HepG2 (cell line): ENCODE measurements around the gene ZBP1. TPM values are rescaled to one million over a fixed set of nuclear protein-coding genes. Genes with fewer than 3 reads are reported as not detected.

Source experiments
- CBX2 ChIP-seq, 2 experiments: fragments of 200-600 bp in 1 of 2; sonication (generic); formaldehyde crosslinking in 1 of 2; IDR thresholded peaks; 2 replicates each; pipeline versions ENCODE4 v1.7.0 to v1.8.1; 2018 to 2022; ENCODE audit warnings: low read depth in 2 of 2, low read length in 1 of 2, mild to moderate bottlenecking in 1 of 2, missing genetic modification reagents in 1 of 2
- CREM ChIP-seq, 2 experiments: sonication (generic) in 1 of 2; formaldehyde crosslinking in 1 of 2; IDR thresholded peaks; 2 replicates each; pipeline versions ENCODE4 v1.4.0 to v1.6.1; 2016 to 2020; ENCODE audit warnings: antibody characterized with exemption in 1 of 2, mild to moderate bottlenecking in 1 of 2, missing genetic modification reagents in 1 of 2
- DRAP1 ChIP-seq: IDR thresholded peaks from 2 replicates; pipeline ENCODE4 v1.6.1; 2016; ENCODE audit warnings: missing genetic modification reagents, missing compliant biosample characterization
- KLF9 ChIP-seq: IDR thresholded peaks from 2 replicates; pipeline ENCODE4 v1.6.1; 2016; ENCODE audit warnings: low read depth
- MEIS1 ChIP-seq: sonication (generic); formaldehyde crosslinking; IDR thresholded peaks from 2 replicates; pipeline ENCODE4 v1.9.0; 2021; ENCODE audit warnings: mild to moderate bottlenecking, missing genetic modification reagents, moderate library complexity, borderline replicate concordance
- MTA1 ChIP-seq: sonication (generic); formaldehyde crosslinking; IDR thresholded peaks from 2 replicates; pipeline ENCODE4 v1.4.0; 2020; ENCODE audit warnings: missing genetic modification reagents, mild to moderate bottlenecking, borderline replicate concordance
- NR1H2 ChIP-seq: sonication (generic); formaldehyde crosslinking; IDR thresholded peaks from 2 replicates; pipeline ENCODE4 v1.8.1; 2022; ENCODE audit warnings: low read depth, missing genetic modification reagents, borderline replicate concordance
- PHF21A ChIP-seq: sonication (generic); formaldehyde crosslinking; IDR thresholded peaks from 2 replicates; pipeline ENCODE4 v1.5.0; 2020; ENCODE audit warnings: mild to moderate bottlenecking, missing genetic modification reagents
- TOPORS ChIP-seq: sonication (generic); formaldehyde crosslinking; IDR thresholded peaks from 2 replicates; pipeline ENCODE4 v1.8.0; 2023; ENCODE audit warnings: mild to moderate bottlenecking, missing genetic modification reagents
- ZMAT3 ChIP-seq: sonication (generic); formaldehyde crosslinking; conservative IDR thresholded peaks from 2 replicates; pipeline ENCODE4 v1.7.0; 2021; ENCODE audit warnings: missing genetic modification reagents
- ZMYM2 ChIP-seq: sonication (generic); formaldehyde crosslinking; IDR thresholded peaks from 2 replicates; pipeline ENCODE4 v1.8.0; 2022; ENCODE audit warnings: mild to moderate bottlenecking, missing genetic modification reagents
- ZNF17 ChIP-seq: sonication (generic); formaldehyde crosslinking; IDR thresholded peaks from 2 replicates; pipeline ENCODE4 v1.5.0; 2020; ENCODE audit warnings: mild to moderate bottlenecking, missing genetic modification reagents
- ZNF333 ChIP-seq: sonication (generic); formaldehyde crosslinking; IDR thresholded peaks from 2 replicates; pipeline ENCODE4 v1.4.0; 2020; ENCODE audit warnings: mild to moderate bottlenecking, missing genetic modification reagents, borderline replicate concordance
- ZNF350 ChIP-seq: sonication (generic); formaldehyde crosslinking; IDR thresholded peaks from 2 replicates; pipeline ENCODE4 v1.4.0; 2020; ENCODE audit warnings: mild to moderate bottlenecking, low read depth, missing genetic modification reagents, borderline replicate concordance
- ZNF546 ChIP-seq: sonication (generic); formaldehyde crosslinking; conservative IDR thresholded peaks from 2 replicates; pipeline ENCODE4 v1.8.1; 2023; ENCODE audit warnings: mild to moderate bottlenecking, missing genetic modification reagents
- ZNF672 ChIP-seq: sonication (generic); formaldehyde crosslinking; IDR thresholded peaks from 2 replicates; pipeline ENCODE4 v1.8.1; 2022; ENCODE audit warnings: missing genetic modification reagents
- polyA plus RNA-seq, 8 experiments: library from polyadenylated mRNA; depleted of rRNA in 3 of 8; stranded (reverse) in 7 of 8; unstranded in 1 of 8; fragments of >200 nt; fragmentation: Illumina TruSeq in 4 of 8; extraction: Trizol in 4 of 8; gene quantifications; 2 replicates each; pipeline versions ENCODE4 v1.2.1 to v1.2.3, GENCODE V29; 2011 to 2016; ENCODE audit warnings: low read depth in 4 of 8, missing spikeins in 1 of 8, mixed read lengths in 1 of 8; ENCODE audit not compliant: insufficient read depth in 1 of 8
- total RNA-seq, 5 experiments: library from RNA; depleted of rRNA; stranded (reverse); fragments of >200 nt; fragmentation: Illumina TruSeq; extraction: Trizol; gene quantifications; 2 replicates each; pipeline ENCODE4 v1.2.3, GENCODE V29; 2016; ENCODE audit warnings: low read depth in 1 of 5
- TF ChIP-seq, protein P1 (sequence below), 2 experiments: sonication (generic) in 1 of 2; formaldehyde crosslinking in 1 of 2; IDR thresholded peaks; 2 replicates each; pipeline versions ENCODE4 v1.6.1 to v1.9.0; 2014 to 2022; ENCODE audit warnings: antibody characterized with exemption in 1 of 2, borderline replicate concordance in 1 of 2, inconsistent platforms in 1 of 2, low read depth in 1 of 2, missing genetic modification reagents in 1 of 2
- TF ChIP-seq, protein P2 (sequence below): sonication (generic); formaldehyde crosslinking; IDR thresholded peaks from 2 replicates; pipeline ENCODE4 v1.4.0; 2020; ENCODE audit warnings: missing genetic modification reagents

Gene ZBP1
- total and polyA plus RNA-seq, 2 of the 13 experiments (the other 11 are each of a cell fraction or from before 2014, with no cell fraction given), result not detected

- TF ChIP-seq, protein P1, sequence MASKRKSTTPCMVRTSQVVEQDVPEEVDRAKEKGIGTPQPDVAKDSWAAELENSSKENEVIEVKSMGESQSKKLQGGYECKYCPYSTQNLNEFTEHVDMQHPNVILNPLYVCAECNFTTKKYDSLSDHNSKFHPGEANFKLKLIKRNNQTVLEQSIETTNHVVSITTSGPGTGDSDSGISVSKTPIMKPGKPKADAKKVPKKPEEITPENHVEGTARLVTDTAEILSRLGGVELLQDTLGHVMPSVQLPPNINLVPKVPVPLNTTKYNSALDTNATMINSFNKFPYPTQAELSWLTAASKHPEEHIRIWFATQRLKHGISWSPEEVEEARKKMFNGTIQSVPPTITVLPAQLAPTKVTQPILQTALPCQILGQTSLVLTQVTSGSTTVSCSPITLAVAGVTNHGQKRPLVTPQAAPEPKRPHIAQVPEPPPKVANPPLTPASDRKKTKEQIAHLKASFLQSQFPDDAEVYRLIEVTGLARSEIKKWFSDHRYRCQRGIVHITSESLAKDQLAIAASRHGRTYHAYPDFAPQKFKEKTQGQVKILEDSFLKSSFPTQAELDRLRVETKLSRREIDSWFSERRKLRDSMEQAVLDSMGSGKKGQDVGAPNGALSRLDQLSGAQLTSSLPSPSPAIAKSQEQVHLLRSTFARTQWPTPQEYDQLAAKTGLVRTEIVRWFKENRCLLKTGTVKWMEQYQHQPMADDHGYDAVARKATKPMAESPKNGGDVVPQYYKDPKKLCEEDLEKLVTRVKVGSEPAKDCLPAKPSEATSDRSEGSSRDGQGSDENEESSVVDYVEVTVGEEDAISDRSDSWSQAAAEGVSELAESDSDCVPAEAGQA (IDR thresholded peaks at IDR 0.05; ENCODE audit: low read depth), result 0 out of 2 replicates have a peak, but pooled peaks have one; percentile 22
- TF ChIP-seq, protein P1 (CRISPR knock-in tag; IDR thresholded peaks at IDR 0.05; ENCODE audit: borderline replicate concordance), result no peak
- TF ChIP-seq KLF9, result no peak
- TF ChIP-seq CBX2 (IDR thresholded peaks at IDR 0.05; ENCODE audit: low read depth, low read length), result no peak
- no peak for TF ChIP-seq CBX2 (CRISPR knock-in tag; IDR thresholded peaks at IDR 0.05; ENCODE audit: low read depth)
- 0 out of 2 replicates have a peak, but pooled peaks have one; percentile 37 for TF ChIP-seq ZNF350 (CRISPR knock-in tag)
- peak; percentile 83; the same call in 1 of the 2 replicates for TF ChIP-seq ZNF333
- TF ChIP-seq, protein P2, sequence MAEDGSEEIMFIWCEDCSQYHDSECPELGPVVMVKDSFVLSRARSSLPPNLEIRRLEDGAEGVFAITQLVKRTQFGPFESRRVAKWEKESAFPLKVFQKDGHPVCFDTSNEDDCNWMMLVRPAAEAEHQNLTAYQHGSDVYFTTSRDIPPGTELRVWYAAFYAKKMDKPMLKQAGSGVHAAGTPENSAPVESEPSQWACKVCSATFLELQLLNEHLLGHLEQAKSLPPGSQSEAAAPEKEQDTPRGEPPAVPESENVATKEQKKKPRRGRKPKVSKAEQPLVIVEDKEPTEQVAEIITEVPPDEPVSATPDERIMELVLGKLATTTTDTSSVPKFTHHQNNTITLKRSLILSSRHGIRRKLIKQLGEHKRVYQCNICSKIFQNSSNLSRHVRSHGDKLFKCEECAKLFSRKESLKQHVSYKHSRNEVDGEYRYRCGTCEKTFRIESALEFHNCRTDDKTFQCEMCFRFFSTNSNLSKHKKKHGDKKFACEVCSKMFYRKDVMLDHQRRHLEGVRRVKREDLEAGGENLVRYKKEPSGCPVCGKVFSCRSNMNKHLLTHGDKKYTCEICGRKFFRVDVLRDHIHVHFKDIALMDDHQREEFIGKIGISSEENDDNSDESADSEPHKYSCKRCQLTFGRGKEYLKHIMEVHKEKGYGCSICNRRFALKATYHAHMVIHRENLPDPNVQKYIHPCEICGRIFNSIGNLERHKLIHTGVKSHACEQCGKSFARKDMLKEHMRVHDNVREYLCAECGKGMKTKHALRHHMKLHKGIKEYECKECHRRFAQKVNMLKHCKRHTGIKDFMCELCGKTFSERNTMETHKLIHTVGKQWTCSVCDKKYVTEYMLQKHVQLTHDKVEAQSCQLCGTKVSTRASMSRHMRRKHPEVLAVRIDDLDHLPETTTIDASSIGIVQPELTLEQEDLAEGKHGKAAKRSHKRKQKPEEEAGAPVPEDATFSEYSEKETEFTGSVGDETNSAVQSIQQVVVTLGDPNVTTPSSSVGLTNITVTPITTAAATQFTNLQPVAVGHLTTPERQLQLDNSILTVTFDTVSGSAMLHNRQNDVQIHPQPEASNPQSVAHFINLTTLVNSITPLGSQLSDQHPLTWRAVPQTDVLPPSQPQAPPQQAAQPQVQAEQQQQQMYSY (CRISPR knock-in tag), result no peak
- TF ChIP-seq ZNF672 (CRISPR knock-in tag), result no peak
- TF ChIP-seq ZMYM2, result peak; percentile 93
- 0 out of 2 replicates have a peak, but pooled peaks have one; percentile 25 for TF ChIP-seq CREM (IDR thresholded peaks at IDR 0.05)
- no peak for TF ChIP-seq CREM (CRISPR knock-in tag; IDR thresholded peaks at IDR 0.05)
- TF ChIP-seq ZNF17 (CRISPR knock-in tag), result no peak
- TF ChIP-seq TOPORS (CRISPR knock-in tag), result peak; percentile 78; the same call in 1 of the 2 replicates
- TF ChIP-seq ZMAT3 (CRISPR knock-in tag), result peak; percentile 53; the same call in 1 of the 2 replicates
- TF ChIP-seq MTA1 (CRISPR knock-in tag), result peak; percentile 100
- no peak for TF ChIP-seq DRAP1 (CRISPR knock-in tag)
- TF ChIP-seq ZNF546, result 0 out of 2 replicates have a peak, but pooled peaks have one; percentile 23
- peak; percentile 83 for TF ChIP-seq PHF21A (CRISPR knock-in tag)
- TF ChIP-seq NR1H2 (CRISPR knock-in tag), result no peak
- peak; percentile 84 for TF ChIP-seq MEIS1 (CRISPR knock-in tag)
Observed at GRCh38 chr20:57592263-57593092, 27.7 kb downstream of the ZBP1 start (continued).
